Adrenal gland (tissue), 5 donors: ENCODE measurements around the gene TAC3.

ENCODE experiments used
- CTCF ChIP-seq, 6 experiments: fragments of 450-650 bp in 4 of 6; fragments of 200-600 bp in 2 of 6; sonication (generic) in 1 of 6; IDR thresholded peaks; 1 replicate in 5 of 6; 2 replicates in 1 of 6; pipeline versions ENCODE4 v1.5.1 to v1.8.0; 2016 to 2021; ENCODE audit warnings: antibody characterized with exemption in 6 of 6, mild to moderate bottlenecking in 2 of 6, moderate library complexity in 1 of 6
- POLR2A ChIP-seq, 2 donors: fragments of 450-650 bp; IDR thresholded peaks; one replicate each; pipeline ENCODE4 v1.6.1; 2017; ENCODE audit warnings: antibody characterized with exemption in 2 of 2, mild to moderate bottlenecking in 2 of 2, moderate library complexity in 1 of 2
- donor health status: DM: no; HTN: no; CAD: no.

- TF ChIP-seq CTCF (IDR thresholded peaks at IDR 0.05) (no peak), POLR2A (IDR thresholded peaks at IDR 0.05) (no peak)
Observed at GRCh38 chr12:56994231-56994746, 22.0 kb downstream of the TAC3 start.
